NCI-H1417 (cell line): ENCODE measurements around the gene BMPER.

Experiments
- DNase-seq, 3 experiments: peaks; one replicate each; lab custom pipeline; 2025; lab: John Stamatoyannopoulos, UW

Gene BMPER

GRCh38 chr7:34181271-34181958 lies 276.1 kb downstream of the BMPER start:
- DNase-seq: no peak

GRCh38 chr7:34184466-34184865 lies 279.1 kb downstream of the BMPER start:
- DNase-seq: no peak

GRCh38 chr7:34187798-34188307 lies 282.5 kb downstream of the BMPER start:
- no peak for DNase-seq

- no peak for DNase-seq
Observed at GRCh38 chr7:34189031-34189430, 283.7 kb downstream of the BMPER start.

- no peak for DNase-seq
Observed at GRCh38 chr7:34190299-34190698, 285.0 kb downstream of the BMPER start.

- no peak for DNase-seq
Observed at GRCh38 chr7:34191162-34191561, 285.8 kb downstream of the BMPER start.

- DNase-seq: no peak
Observed at GRCh38 chr7:34191771-34192479, 286.6 kb downstream of the BMPER start.

GRCh38 chr7:34192906-34193305 lies 287.6 kb downstream of the BMPER start:
- DNase-seq: no peak

GRCh38 chr7:34198231-34198641 lies 292.9 kb downstream of the BMPER start:
- DNase-seq: no peak
